ENCODE results near the gene WDR18.
"Not testable (repeated sequence)": the region's sequence is repeated elsewhere in the genome, so short reads cannot be mapped to it uniquely, and the experiment has no call there.

Gene WDR18

DNA sequence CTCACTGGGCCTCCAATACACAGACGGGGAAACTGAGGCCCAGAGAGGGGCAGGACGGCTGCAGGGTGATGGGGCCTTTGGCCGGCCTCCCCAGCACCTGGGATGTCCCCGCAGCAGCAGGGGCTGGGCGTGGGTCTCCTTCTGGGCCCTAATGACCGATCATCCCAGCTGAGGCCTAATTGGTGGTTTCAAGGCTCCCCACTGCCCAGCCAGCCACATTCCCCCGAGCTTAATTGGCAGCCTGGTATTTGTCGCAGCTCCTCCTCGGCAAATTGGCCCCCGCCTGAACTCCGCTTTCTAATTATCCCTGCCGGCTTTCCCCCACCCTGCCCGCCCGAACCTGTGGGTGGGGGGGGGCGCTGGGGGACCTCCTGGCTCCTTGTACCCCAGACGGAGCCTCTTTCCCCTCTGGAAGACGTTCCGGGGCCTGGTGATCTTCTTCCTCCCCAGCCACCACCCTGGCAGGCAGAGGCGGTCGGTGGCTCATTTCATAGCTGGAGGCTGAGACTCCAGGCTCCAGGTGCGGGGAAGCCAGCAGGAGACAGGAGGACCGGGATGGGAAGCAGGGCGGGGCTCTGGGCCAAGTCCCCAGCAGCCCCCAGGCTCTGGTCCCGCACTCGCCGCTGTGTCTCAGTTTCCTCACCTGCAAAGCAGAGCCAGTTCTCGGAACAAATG, 27.2 kb upstream of the WDR18 start:
- H3K4me3 Mint-ChIP-seq: no peak overlapping the region
- H3K27ac Mint-ChIP-seq: no peak overlapping the region
- H3K4me1 Mint-ChIP-seq: peaks cover 11% of the 10 kb centered on the region
- H3K36me3 Mint-ChIP-seq: no peaks in the 10 kb centered on the region
- H3K27me3 Mint-ChIP-seq: no peaks in the 10 kb centered on the region
- H3K9me3 Mint-ChIP-seq: no peaks in the 10 kb centered on the region

DNA sequence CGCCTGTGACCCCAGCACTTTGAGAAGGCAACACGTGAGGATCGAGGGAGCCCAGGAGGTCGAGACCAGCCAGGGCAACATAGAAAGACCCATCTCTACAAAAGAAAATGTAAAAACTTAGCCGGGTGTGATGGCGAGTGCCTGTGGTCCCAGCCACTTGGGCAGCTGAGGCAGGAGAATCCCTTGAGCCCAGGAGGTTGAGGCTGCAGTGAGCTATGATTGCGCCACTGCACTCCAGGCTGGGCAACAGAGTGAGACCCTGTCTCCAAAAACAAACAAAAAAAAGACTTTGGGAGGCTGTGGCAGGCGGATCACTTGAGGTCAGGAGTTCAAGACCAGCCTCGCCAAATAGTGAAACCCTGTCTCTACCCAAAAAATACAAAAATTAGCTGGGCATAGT, 26.6 kb upstream of the WDR18 start:
- not testable (repeated sequence) for H3K36me3 Mint-ChIP-seq, H3K27ac Mint-ChIP-seq, H3K9me3 Mint-ChIP-seq, H3K4me3 Mint-ChIP-seq, H3K27me3 Mint-ChIP-seq
- H3K4me1 Mint-ChIP-seq: peaks cover 15% of the 10 kb centered on the region

DNA sequence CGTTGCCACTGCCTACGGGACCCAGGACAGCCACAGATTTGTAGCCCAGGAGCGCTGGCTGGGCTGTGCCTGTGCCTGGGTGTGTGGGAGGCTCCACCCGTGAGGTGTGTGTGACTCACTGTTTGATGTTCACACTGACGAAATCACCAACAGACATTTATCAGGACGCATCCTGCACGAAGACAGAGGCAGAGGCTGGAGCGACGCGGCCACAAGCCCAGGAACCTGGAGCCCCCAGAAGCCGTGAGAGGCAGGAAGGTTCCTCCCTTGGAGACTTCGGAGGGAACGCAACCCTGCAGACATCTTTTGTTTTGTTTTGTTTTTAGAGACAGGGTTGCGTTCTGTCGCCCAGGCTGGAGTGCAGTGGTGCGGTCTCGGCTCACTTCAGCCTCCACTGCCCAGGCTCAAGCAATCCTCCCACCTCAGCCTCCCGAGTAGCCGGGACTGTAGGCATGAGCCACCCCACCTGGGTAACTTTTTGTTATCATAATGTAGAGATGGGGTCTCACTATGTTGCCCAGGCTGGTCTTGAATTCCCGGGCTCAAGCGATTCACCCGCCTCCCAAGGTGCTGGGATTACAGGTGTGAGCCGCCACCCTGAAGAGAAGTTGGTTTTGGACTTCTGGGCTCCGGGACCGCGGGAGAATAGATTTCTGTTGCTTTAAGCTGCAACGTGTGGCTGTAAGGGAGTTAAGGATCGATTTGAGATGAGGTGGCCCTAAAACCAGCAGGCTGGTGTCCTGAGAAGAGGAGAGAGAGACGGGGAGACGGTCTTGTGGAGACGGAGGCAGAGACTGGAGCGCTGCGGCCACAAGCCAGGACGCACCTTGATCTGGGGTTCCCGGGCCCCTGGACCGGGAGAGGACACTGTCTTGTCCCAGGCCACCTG, 24.9 kb upstream of the WDR18 start:
- H3K36me3 Mint-ChIP-seq: no peaks in the 10 kb centered on the region
- H3K4me3 Mint-ChIP-seq: no peak overlapping the region
- H3K27ac Mint-ChIP-seq: no peak overlapping the region
- H3K9me3 Mint-ChIP-seq: no peaks in the 10 kb centered on the region
- no peaks in the 10 kb centered on the region for H3K27me3 Mint-ChIP-seq
- H3K4me1 Mint-ChIP-seq: peaks cover 8% of the 10 kb centered on the region

GRCh38 chr19:960020-960419, 24.1 kb upstream of the WDR18 start:
- Mint-ChIP-seq H3K4me3 (no peak overlapping the region), H3K4me1 (peaks cover 8% of the 10 kb centered on the region), H3K9me3 (no peaks in the 10 kb centered on the region), H3K27me3 (no peaks in the 10 kb centered on the region), H3K36me3 (no peaks in the 10 kb centered on the region), H3K27ac (no peak overlapping the region)

GRCh38 chr19:960601-960938, 23.6 kb upstream of the WDR18 start:
- Mint-ChIP-seq H3K36me3 (peaks cover 2% of the 10 kb centered on the region), H3K9me3 (no peaks in the 10 kb centered on the region), H3K4me1 (peaks cover 8% of the 10 kb centered on the region), H3K27ac (no peak overlapping the region), H3K4me3 (no peak overlapping the region), H3K27me3 (no peaks in the 10 kb centered on the region)

- Mint-ChIP-seq H3K27ac (no peak overlapping the region), H3K4me3 (no peak overlapping the region), H3K27me3 (no peaks in the 10 kb centered on the region), H3K9me3 (no peaks in the 10 kb centered on the region), H3K4me1 (peaks cover 8% of the 10 kb centered on the region), H3K36me3 (peaks cover 2% of the 10 kb centered on the region)
These were observed 22.1 kb upstream of the WDR18 start for GRCh38 chr19:961866-962620.

- Mint-ChIP-seq H3K4me1 (peaks cover 8% of the 10 kb centered on the region), H3K36me3 (peaks cover 2% of the 10 kb centered on the region), H3K9me3 (no peaks in the 10 kb centered on the region), H3K27me3 (no peaks in the 10 kb centered on the region), H3K4me3 (no peak overlapping the region), H3K27ac (no peak overlapping the region)
These were observed 21.3 kb upstream of the WDR18 start for GRCh38 chr19:962683-963400.

- no peak overlapping the region for H3K27ac Mint-ChIP-seq
- H3K4me3 Mint-ChIP-seq: no peak overlapping the region
- no peaks in the 10 kb centered on the region for H3K9me3 Mint-ChIP-seq
- H3K36me3 Mint-ChIP-seq: peaks cover 2% of the 10 kb centered on the region
- no peaks in the 10 kb centered on the region for H3K27me3 Mint-ChIP-seq
- H3K4me1 Mint-ChIP-seq: peaks cover 8% of the 10 kb centered on the region
These were observed 20.6 kb upstream of the WDR18 start for GRCh38 chr19:963486-963951.

- Mint-ChIP-seq H3K27me3 (no peaks in the 10 kb centered on the region), H3K36me3 (peaks cover 2% of the 10 kb centered on the region), H3K27ac (no peak overlapping the region), H3K4me1 (peaks cover 5% of the 10 kb centered on the region), H3K4me3 (no peak overlapping the region), H3K9me3 (no peaks in the 10 kb centered on the region)
These were observed 20.0 kb upstream of the WDR18 start for GRCh38 chr19:964116-964520.

GRCh38 chr19:964761-965694, 19.1 kb upstream of the WDR18 start:
- H3K4me1 Mint-ChIP-seq: peaks cover 5% of the 10 kb centered on the region
- peaks cover 2% of the 10 kb centered on the region for H3K36me3 Mint-ChIP-seq
- H3K9me3 Mint-ChIP-seq: no peaks in the 10 kb centered on the region
- no peaks in the 10 kb centered on the region for H3K27me3 Mint-ChIP-seq
- H3K27ac Mint-ChIP-seq: no peak overlapping the region
- no peak overlapping the region for H3K4me3 Mint-ChIP-seq

DNA sequence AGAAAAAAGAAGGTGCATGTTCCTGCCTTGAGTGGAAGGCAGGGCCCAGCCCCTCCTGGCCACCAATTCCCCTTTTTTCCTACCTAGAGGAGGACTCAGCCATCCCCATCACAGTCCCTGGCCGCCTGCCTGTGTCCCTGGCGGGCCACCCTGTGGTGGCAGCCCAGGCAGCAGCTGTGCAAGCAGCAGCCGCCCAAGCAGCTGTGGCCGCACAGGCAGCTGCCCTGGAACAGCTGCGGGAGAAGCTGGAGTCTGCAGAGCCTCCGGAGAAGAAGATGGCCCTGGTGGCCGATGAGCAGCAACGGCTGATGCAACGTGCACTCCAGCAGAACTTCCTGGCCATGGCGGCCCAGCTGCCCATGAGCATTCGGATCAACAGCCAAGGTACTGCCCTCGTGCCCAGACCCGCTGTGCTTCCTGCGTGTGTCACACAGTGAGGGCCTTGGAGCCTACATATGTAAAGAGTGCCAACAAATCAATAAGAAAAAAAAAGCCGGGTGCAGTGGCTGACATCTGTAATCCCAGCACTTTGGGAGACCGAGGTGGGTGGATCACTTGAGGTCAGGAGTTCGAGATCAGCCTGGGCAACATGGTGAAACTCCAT, 17.6 kb upstream of the WDR18 start:
- Mint-ChIP-seq H3K36me3 (peaks cover 7% of the 10 kb centered on the region), H3K27me3 (no peaks in the 10 kb centered on the region), H3K4me1 (peaks cover 5% of the 10 kb centered on the region), H3K9me3 (no peaks in the 10 kb centered on the region), H3K4me3 (no peak overlapping the region), H3K27ac (no peak overlapping the region)

- H3K4me1 Mint-ChIP-seq: no peaks in the 10 kb centered on the region
- peak overlapping the region; percentile 23 for H3K27ac Mint-ChIP-seq
- no peaks in the 10 kb centered on the region for H3K27me3 Mint-ChIP-seq
- no peak overlapping the region for H3K4me3 Mint-ChIP-seq
- H3K9me3 Mint-ChIP-seq: no peaks in the 10 kb centered on the region
- peaks cover 7% of the 10 kb centered on the region for H3K36me3 Mint-ChIP-seq
These were observed 13.4 kb upstream of the WDR18 start for GRCh38 chr19:970695-971094.

- H3K9me3 Mint-ChIP-seq: no peaks in the 10 kb centered on the region
- H3K4me1 Mint-ChIP-seq: no peaks in the 10 kb centered on the region
- H3K27ac Mint-ChIP-seq: no peak overlapping the region
- no peaks in the 10 kb centered on the region for H3K27me3 Mint-ChIP-seq
- H3K4me3 Mint-ChIP-seq: no peak overlapping the region
- peaks cover 7% of the 10 kb centered on the region for H3K36me3 Mint-ChIP-seq
These were observed 12.3 kb upstream of the WDR18 start for GRCh38 chr19:971795-972194.

DNA sequence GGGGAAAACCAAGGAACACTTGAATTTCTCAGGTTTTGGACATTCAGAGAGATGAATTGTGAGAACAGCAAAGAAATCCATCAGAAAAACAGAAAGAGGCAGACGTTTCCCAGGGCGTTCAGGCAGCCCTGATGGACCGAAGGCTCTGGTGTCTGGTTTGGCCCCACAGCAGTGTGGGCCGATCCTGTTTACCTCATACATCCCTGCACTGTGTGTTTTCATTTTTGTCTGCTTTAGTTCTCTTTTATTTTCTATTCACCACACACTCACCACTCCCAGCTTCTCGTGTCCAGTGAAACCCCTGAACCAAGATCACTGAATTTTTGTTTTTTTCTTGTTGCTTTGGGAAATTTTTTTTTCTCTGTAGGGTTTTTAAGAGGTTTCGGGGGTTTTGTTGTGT, 11.9 kb upstream of the WDR18 start:
- no peak overlapping the region for H3K27ac Mint-ChIP-seq
- H3K36me3 Mint-ChIP-seq: peaks cover 7% of the 10 kb centered on the region
- H3K27me3 Mint-ChIP-seq: no peaks in the 10 kb centered on the region
- H3K9me3 Mint-ChIP-seq: no peaks in the 10 kb centered on the region
- H3K4me1 Mint-ChIP-seq: no peaks in the 10 kb centered on the region
- no peak overlapping the region for H3K4me3 Mint-ChIP-seq
